ENCODE results near the gene MICU1.
"Not testable (repeated sequence)": the region's sequence is repeated elsewhere in the genome, so short reads cannot be mapped to it uniquely, and the experiment has no call there.

MICU1 gene

GRCh38 chr10:72625608-72626443 lies at the start of gene MICU1:
Gene MICU1 (minus strand): TSS chr10:72626079. CDS start chr10:72566793, 59,286 bp downstream.
- DNase-seq (ENCODE audit: low spot score) = peak; percentile 96

GRCh38 chr10:72674174-72674573 lies 48.3 kb upstream of the MICU1 start:
- DNase-seq (ENCODE audit: low spot score) = not testable (repeated sequence)

GRCh38 chr10:72673280-72673679 lies 47.4 kb upstream of the MICU1 start:
- no peak for DNase-seq (ENCODE audit: low spot score)

- no peak for DNase-seq (ENCODE audit: low spot score)
Measured at GRCh38 chr10:72667207-72667864, 41.5 kb upstream of the MICU1 start.

- DNase-seq (ENCODE audit: low spot score) = no peak
Measured at GRCh38 chr10:72665925-72666324, 40.0 kb upstream of the MICU1 start.

GRCh38 chr10:72663971-72664370 lies 38.1 kb upstream of the MICU1 start:
- DNase-seq (ENCODE audit: low spot score) = no peak

GRCh38 chr10:72661431-72661830 lies 35.6 kb upstream of the MICU1 start:
- DNase-seq (ENCODE audit: low spot score) = no peak

- DNase-seq (ENCODE audit: low spot score) = no peak
Measured at GRCh38 chr10:72660220-72660619, 34.3 kb upstream of the MICU1 start.

GRCh38 chr10:72659694-72660093 lies 33.8 kb upstream of the MICU1 start:
- DNase-seq (ENCODE audit: low spot score) = no peak

GRCh38 chr10:72658696-72659400 lies 33.0 kb upstream of the MICU1 start:
- no peak for DNase-seq (ENCODE audit: low spot score)

- no peak for DNase-seq (ENCODE audit: low spot score)
Measured at GRCh38 chr10:72654720-72655119, 28.8 kb upstream of the MICU1 start.

GRCh38 chr10:72653383-72654096 lies 27.7 kb upstream of the MICU1 start:
- DNase-seq (ENCODE audit: low spot score) = no peak

GRCh38 chr10:72649291-72649690 lies 23.4 kb upstream of the MICU1 start:
- no peak for DNase-seq (ENCODE audit: low spot score)

- no peak for DNase-seq (ENCODE audit: low spot score)
Measured at GRCh38 chr10:72648301-72648700, 22.4 kb upstream of the MICU1 start.

- not testable (repeated sequence) for DNase-seq (ENCODE audit: low spot score)
Measured at GRCh38 chr10:72646971-72647370, 21.1 kb upstream of the MICU1 start.

GRCh38 chr10:72645263-72645858 lies 19.5 kb upstream of the MICU1 start:
- no peak for DNase-seq (ENCODE audit: low spot score)

- DNase-seq (ENCODE audit: low spot score) = no peak
Measured at GRCh38 chr10:72642318-72642717, 16.4 kb upstream of the MICU1 start.

- no peak for DNase-seq (ENCODE audit: low spot score)
Measured at GRCh38 chr10:72639441-72639873, 13.6 kb upstream of the MICU1 start.

- no peak for DNase-seq (ENCODE audit: low spot score)
Measured at GRCh38 chr10:72638586-72639440, 12.9 kb upstream of the MICU1 start.

- DNase-seq (ENCODE audit: low spot score) = no peak
Measured at GRCh38 chr10:72637398-72637857, 11.5 kb upstream of the MICU1 start.

GRCh38 chr10:72630144-72630543 lies 4.3 kb upstream of the MICU1 start:
- DNase-seq (ENCODE audit: low spot score) = no peak
